Sigmoid colon (tissue), 4 donors: Measurements from ENCODE around the gene ANGEL1.

Experiments
- CTCF ChIP-seq, 4 experiments: fragments of 450-650 bp in 3 of 4; fragments of 200-600 bp in 1 of 4; IDR thresholded peaks; one replicate each; pipeline ENCODE4 v1.5.1; 2016 to 2019; ENCODE audit warnings: antibody characterized with exemption in 4 of 4, mild to moderate bottlenecking in 3 of 4, moderate library complexity in 2 of 4
- EP300 ChIP-seq, 4 donors: sonication (generic); formaldehyde crosslinking; IDR thresholded peaks; one replicate each; pipeline ENCODE4 v1.6.1; 2017; ENCODE audit warnings: antibody characterized with exemption in 4 of 4
- POLR2AphosphoS5 ChIP-seq, 4 donors: sonication (generic); formaldehyde crosslinking; IDR thresholded peaks; one replicate each; pipeline ENCODE4 v1.6.1; 2017; ENCODE audit warnings: antibody characterized with exemption in 4 of 4

- no peak for TF ChIP-seq CTCF (IDR thresholded peaks at IDR 0.05)
- no peak for TF ChIP-seq EP300 (IDR thresholded peaks at IDR 0.05)
- no peak for TF ChIP-seq POLR2AphosphoS5 (IDR thresholded peaks at IDR 0.05)
These were observed 6.2 kb downstream of the ANGEL1 start for GRCh38 chr14:76806446-76806845.
